ENCODE results near the gene B3GALT5. TPM values are rescaled to one million over a fixed set of nuclear protein-coding genes. Genes with fewer than 3 reads are reported as not detected.

B3GALT5 gene
- polyA plus RNA-seq, 2 of the 4 experiments (the other 2 are of a cell fraction): 0.39 to 0.52 TPM

DNA sequence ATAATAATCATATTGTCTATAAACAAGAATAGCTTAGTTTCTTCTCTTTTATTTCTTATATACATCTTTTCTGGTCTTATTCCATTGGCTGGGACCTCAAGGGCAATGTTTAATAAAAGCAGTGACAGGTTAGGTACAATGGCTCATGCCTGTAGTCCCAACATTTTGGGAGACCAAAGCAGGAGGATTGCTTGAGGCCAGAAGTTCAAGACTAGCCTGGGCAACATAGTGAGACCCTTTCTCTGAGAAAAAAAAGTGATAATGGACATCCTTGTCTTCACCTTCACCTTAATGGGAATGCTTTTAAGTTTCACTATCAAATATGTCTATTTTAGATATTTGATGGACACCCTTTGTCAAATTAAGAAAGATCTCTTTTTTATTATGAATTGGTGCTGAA lies 8.1 kb downstream of the B3GALT5 start:
- POLR2A ChIA-PET: no interaction called here
- no peak for FAIRE-seq
- TF ChIP-seq NPAS2 (CRISPR knock-in tag; IDR thresholded peaks at IDR 0.05; ENCODE audit: borderline replicate concordance) (no peak), SMC3 (IDR thresholded peaks at IDR 0.05) (no peak), NR3C1 (IDR thresholded peaks at IDR 0.05) (no peak), CEBPB (IDR thresholded peaks at IDR 0.05) (no peak), TFCP2L1 (CRISPR knock-in tag; IDR thresholded peaks at IDR 0.05) (no peak), EHF (CRISPR knock-in tag; IDR thresholded peaks at IDR 0.05) (no peak)
- TF ChIP-seq, protein P1, sequence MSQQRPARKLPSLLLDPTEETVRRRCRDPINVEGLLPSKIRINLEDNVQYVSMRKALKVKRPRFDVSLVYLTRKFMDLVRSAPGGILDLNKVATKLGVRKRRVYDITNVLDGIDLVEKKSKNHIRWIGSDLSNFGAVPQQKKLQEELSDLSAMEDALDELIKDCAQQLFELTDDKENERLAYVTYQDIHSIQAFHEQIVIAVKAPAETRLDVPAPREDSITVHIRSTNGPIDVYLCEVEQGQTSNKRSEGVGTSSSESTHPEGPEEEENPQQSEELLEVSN (IDR thresholded peaks at IDR 0.05; ENCODE audit: borderline replicate concordance, low read depth): no peak
- TF ChIP-seq, protein P2, sequence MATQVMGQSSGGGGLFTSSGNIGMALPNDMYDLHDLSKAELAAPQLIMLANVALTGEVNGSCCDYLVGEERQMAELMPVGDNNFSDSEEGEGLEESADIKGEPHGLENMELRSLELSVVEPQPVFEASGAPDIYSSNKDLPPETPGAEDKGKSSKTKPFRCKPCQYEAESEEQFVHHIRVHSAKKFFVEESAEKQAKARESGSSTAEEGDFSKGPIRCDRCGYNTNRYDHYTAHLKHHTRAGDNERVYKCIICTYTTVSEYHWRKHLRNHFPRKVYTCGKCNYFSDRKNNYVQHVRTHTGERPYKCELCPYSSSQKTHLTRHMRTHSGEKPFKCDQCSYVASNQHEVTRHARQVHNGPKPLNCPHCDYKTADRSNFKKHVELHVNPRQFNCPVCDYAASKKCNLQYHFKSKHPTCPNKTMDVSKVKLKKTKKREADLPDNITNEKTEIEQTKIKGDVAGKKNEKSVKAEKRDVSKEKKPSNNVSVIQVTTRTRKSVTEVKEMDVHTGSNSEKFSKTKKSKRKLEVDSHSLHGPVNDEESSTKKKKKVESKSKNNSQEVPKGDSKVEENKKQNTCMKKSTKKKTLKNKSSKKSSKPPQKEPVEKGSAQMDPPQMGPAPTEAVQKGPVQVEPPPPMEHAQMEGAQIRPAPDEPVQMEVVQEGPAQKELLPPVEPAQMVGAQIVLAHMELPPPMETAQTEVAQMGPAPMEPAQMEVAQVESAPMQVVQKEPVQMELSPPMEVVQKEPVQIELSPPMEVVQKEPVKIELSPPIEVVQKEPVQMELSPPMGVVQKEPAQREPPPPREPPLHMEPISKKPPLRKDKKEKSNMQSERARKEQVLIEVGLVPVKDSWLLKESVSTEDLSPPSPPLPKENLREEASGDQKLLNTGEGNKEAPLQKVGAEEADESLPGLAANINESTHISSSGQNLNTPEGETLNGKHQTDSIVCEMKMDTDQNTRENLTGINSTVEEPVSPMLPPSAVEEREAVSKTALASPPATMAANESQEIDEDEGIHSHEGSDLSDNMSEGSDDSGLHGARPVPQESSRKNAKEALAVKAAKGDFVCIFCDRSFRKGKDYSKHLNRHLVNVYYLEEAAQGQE (IDR thresholded peaks at IDR 0.05): no peak
- CTCF ChIA-PET: interaction anchor here (1.2 kb wide), 1 partner anchor 10 kb away, joined by 4 read pairs; no protein-coding TSS in a partner anchor
- Histone ChIP-seq H3K4me2 (no peak overlapping the region), H3K9me3 (peaks cover 5% of the 10 kb centered on the region; the same call in 2 of the 3 replicates), H3K4me3 (no peak overlapping the region), H3K27ac (no peak overlapping the region), H3K4me1 (no peaks in the 10 kb centered on the region)
- no peak for ATAC-seq
- no peak for DNase-seq (ENCODE audit: low read depth in 1 of 2, low spot score in 1 of 2)

DNA sequence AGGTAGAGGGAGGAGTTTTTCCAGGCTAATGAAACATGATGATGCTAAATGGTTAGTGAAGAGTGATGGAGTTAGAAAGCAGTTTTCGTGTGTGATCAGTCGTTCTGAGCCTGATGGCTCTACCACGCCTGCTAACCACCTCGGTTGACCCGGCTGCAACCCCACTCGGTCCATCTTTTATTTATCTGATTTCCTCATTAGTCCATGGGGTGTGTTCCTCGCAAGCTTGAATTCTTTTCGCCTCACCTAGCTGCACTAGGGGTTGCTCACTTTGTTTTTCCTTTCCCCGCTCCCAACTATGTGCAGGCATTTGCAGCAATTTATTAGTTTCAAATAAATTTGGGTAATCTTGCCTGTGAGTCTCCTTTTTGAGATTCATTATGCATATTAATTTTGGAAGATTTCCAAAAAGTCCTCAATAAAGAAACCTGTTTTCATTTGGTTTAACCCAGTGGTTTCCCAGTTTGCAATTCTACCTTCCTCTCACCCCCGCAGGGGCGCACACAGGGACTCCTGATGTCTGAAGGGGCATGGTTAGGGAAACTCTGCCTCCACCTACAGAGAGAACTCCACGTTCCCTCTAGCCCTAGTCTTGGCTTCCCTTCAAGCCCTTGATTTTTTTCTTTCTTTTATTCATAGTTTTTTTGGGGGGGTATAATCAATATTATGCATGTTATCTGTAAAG lies 12.6 kb downstream of the B3GALT5 start:
- no peak for FAIRE-seq
- Histone ChIP-seq H3K9me3 (peaks cover 5% of the 10 kb centered on the region; the same call in 1 of the 3 replicates), H3K4me1 (peaks cover 7% of the 10 kb centered on the region; the same call in 2 of the 3 replicates), H3K27ac (no peak overlapping the region), H3K4me3 (no peak overlapping the region), H3K4me2 (no peak overlapping the region)
- WGBS (ENCODE audit: missing lambda C conversion rate): 66% methylated on average over 12 of the region's 12 CpGs
- no peak for ATAC-seq
- ChIA-PET POLR2A (no interaction called here), CTCF (interaction anchor here (0.5 kb wide), 1 partner anchor 76 kb away, joined by 3 read pairs; no protein-coding TSS in a partner anchor)
- TF ChIP-seq KDM5A (IDR thresholded peaks at IDR 0.05) (no peak), ZNF302 (CRISPR knock-in tag; IDR thresholded peaks at IDR 0.05) (no peak), POLR2A (IDR thresholded peaks at IDR 0.05; ENCODE audit: low read length) (no peak), CBX2 (IDR thresholded peaks at IDR 0.05; ENCODE audit: borderline replicate concordance, low read depth) (no peak), EP300 (IDR thresholded peaks at IDR 0.05) (no peak), HOXA7 (CRISPR knock-in tag; IDR thresholded peaks at IDR 0.05) (no peak), HDAC2 (IDR thresholded peaks at IDR 0.05) (no peak), RNF2 (IDR thresholded peaks at IDR 0.05; ENCODE audit: borderline replicate concordance, low read depth) (no peak), MAFK (IDR thresholded peaks at IDR 0.05; ENCODE audit: partially characterized antibody) (no peak), ZFP36 (IDR thresholded peaks at IDR 0.05; ENCODE audit: borderline replicate concordance, partially characterized antibody) (no peak), TFCP2L1 (CRISPR knock-in tag; IDR thresholded peaks at IDR 0.05) (no peak), CEBPB (IDR thresholded peaks at IDR 0.05) (no peak), CHD2 (IDR thresholded peaks at IDR 0.05; ENCODE audit: low read length, partially characterized antibody) (no peak)
- TF ChIP-seq, protein P3, sequence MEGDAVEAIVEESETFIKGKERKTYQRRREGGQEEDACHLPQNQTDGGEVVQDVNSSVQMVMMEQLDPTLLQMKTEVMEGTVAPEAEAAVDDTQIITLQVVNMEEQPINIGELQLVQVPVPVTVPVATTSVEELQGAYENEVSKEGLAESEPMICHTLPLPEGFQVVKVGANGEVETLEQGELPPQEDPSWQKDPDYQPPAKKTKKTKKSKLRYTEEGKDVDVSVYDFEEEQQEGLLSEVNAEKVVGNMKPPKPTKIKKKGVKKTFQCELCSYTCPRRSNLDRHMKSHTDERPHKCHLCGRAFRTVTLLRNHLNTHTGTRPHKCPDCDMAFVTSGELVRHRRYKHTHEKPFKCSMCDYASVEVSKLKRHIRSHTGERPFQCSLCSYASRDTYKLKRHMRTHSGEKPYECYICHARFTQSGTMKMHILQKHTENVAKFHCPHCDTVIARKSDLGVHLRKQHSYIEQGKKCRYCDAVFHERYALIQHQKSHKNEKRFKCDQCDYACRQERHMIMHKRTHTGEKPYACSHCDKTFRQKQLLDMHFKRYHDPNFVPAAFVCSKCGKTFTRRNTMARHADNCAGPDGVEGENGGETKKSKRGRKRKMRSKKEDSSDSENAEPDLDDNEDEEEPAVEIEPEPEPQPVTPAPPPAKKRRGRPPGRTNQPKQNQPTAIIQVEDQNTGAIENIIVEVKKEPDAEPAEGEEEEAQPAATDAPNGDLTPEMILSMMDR (IDR thresholded peaks at IDR 0.05): no peak
- TF ChIP-seq, protein P4, sequence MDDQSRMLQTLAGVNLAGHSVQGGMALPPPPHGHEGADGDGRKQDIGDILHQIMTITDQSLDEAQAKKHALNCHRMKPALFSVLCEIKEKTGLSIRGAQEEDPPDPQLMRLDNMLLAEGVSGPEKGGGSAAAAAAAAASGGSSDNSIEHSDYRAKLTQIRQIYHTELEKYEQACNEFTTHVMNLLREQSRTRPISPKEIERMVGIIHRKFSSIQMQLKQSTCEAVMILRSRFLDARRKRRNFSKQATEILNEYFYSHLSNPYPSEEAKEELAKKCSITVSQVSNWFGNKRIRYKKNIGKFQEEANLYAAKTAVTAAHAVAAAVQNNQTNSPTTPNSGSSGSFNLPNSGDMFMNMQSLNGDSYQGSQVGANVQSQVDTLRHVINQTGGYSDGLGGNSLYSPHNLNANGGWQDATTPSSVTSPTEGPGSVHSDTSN (IDR thresholded peaks at IDR 0.05): no peak
- DNase-seq (ENCODE audit: low read depth in 1 of 2, low spot score in 1 of 2): no peak
